NCI-H2107 treated with DMSO at 0.1 percent for 48 hours (cell line): ENCODE results near the gene TEX264.
"Not testable (repeated sequence)": the region's sequence is repeated elsewhere in the genome, so short reads cannot be mapped to it uniquely, and the experiment has no call there.

ENCODE experiments used
- DNase-seq: peaks from one replicate; lab custom pipeline; 2025; ENCODE audit not compliant: unreplicated experiment; lab: John Stamatoyannopoulos, UW

TEX264 gene

GRCh38 chr3:51670823-51671733 is at the start of gene TEX264:
Gene TEX264, plus strand, starts transcription at chr3:51671252. Its CDS starts 3,053 bp downstream, at chr3:51674305.
- DNase-seq, result peak; percentile 43

- DNase-seq, result no peak
These were observed 48.6 kb upstream of the TEX264 start for GRCh38 chr3:51622413-51622812.

- peak; percentile 23 for DNase-seq
These were observed 48.2 kb upstream of the TEX264 start for GRCh38 chr3:51622868-51623267.

GRCh38 chr3:51630513-51630912 is 40.5 kb upstream of the TEX264 start:
- no peak for DNase-seq

GRCh38 chr3:51637144-51637940 is 33.7 kb upstream of the TEX264 start:
- no peak for DNase-seq

GRCh38 chr3:51637941-51638471 is 33.0 kb upstream of the TEX264 start:
- peak; percentile 9 for DNase-seq

- DNase-seq, result no peak
These were observed 28.6 kb upstream of the TEX264 start for GRCh38 chr3:51642462-51642861.

- DNase-seq, result no peak
These were observed 25.0 kb upstream of the TEX264 start for GRCh38 chr3:51646091-51646490.

GRCh38 chr3:51652103-51652502 is 18.9 kb upstream of the TEX264 start:
- DNase-seq, result not testable (repeated sequence)

GRCh38 chr3:51653409-51653808 is 17.6 kb upstream of the TEX264 start:
- DNase-seq, result not testable (repeated sequence)

- no peak for DNase-seq
These were observed 13.8 kb upstream of the TEX264 start for GRCh38 chr3:51657234-51657633.

- no peak for DNase-seq
These were observed 11.1 kb upstream of the TEX264 start for GRCh38 chr3:51659942-51660341.

- no peak for DNase-seq
These were observed 8.6 kb upstream of the TEX264 start for GRCh38 chr3:51662456-51662855.

GRCh38 chr3:51668756-51669155 is 2.3 kb upstream of the TEX264 start:
- no peak for DNase-seq

- DNase-seq, result no peak
These were observed 1.6 kb upstream of the TEX264 start for GRCh38 chr3:51669241-51670052.

GRCh38 chr3:51670053-51670822 is 814 bp upstream of the TEX264 start:
- DNase-seq, result no peak

- DNase-seq, result peak; percentile 15
These were observed 853 bp downstream of the TEX264 start for GRCh38 chr3:51671734-51672475.

GRCh38 chr3:51673181-51673801 is 2.2 kb downstream of the TEX264 start:
- DNase-seq, result no peak
